Stimulated activated naive B cell treated with anti-CD40 and anti-IgM and Interleukin-4, amounts not matched to agents 10 μg/mL and 1 μg/mL and 100 μg/mL, for 72 hours (primary cell): ENCODE results near the gene FRY.

Experiments used
- ATAC-seq, 2 donors: fragments of 150-1000 bp; cut with Tn5 transposase; replicated peaks; 2 replicates each; pipeline ENCODE4 v1.10.0; 2021; ENCODE audit warnings: moderate library complexity in 1 of 2
- DNase-seq: peaks from one replicate; pipeline ENCODE4 v3.0.0; 2021
- H3K27ac Mint-ChIP-seq: one replicate; pipeline ENCODE4 v1.8.0; 2022; ENCODE audit warnings: mild to moderate bottlenecking, mixed read lengths
- H3K27me3 Mint-ChIP-seq, 2 donors: one replicate each; pipeline ENCODE4 v1.8.0; 2022; ENCODE audit warnings: mixed read lengths in 2 of 2
- H3K36me3 Mint-ChIP-seq, 2 donors: one replicate each; pipeline ENCODE4 v1.8.0; 2022; ENCODE audit warnings: mixed read lengths in 2 of 2, mild to moderate bottlenecking in 1 of 2
- H3K4me1 Mint-ChIP-seq, 2 donors: one replicate each; pipeline ENCODE4 v1.8.0; 2022; ENCODE audit warnings: mixed read lengths in 2 of 2, mild to moderate bottlenecking in 1 of 2
- H3K4me3 Mint-ChIP-seq, 2 donors: one replicate each; pipeline ENCODE4 v1.8.0; 2022; ENCODE audit warnings: mild to moderate bottlenecking in 2 of 2, mixed read lengths in 2 of 2, moderate library complexity in 1 of 2
- H3K9me3 Mint-ChIP-seq, 2 donors: one replicate each; pipeline ENCODE4 v1.8.0; 2022; ENCODE audit warnings: mixed read lengths in 2 of 2, mild to moderate bottlenecking in 1 of 2

FRY gene

GRCh38 chr13:32179708-32180107 lies 148.1 kb downstream of the FRY start:
- peaks cover 0 to 3% of the 10 kb centered on the region in 2 donors for H3K36me3 Mint-ChIP-seq
- no peaks in the 10 kb centered on the region for H3K4me1 Mint-ChIP-seq
- no peaks in the 10 kb centered on the region for H3K9me3 Mint-ChIP-seq
- no peak overlapping the region for H3K4me3 Mint-ChIP-seq
- no peak overlapping the region for H3K27ac Mint-ChIP-seq
- DNase-seq, result no peak
- ATAC-seq, result no peak
- H3K27me3 Mint-ChIP-seq, result no peaks in the 10 kb centered on the region

DNA sequence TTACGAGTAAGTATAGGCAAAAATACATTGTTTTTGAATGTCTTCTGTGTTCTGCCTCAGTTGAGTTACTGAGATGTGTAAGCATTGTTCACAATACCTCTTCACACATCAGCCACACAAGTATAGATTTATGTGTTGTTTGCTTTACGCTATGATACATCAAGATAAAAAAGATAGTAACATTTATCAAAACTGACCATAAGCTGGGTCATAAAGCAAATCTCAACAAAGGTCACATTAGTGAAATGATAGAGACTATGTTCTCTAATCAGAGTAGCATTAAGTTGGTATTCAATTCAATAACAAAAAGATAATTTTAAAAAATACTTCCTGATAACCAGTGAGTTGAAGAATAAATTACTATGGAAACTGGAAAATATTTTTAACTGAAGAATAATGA lies 156.1 kb downstream of the FRY start:
- Mint-ChIP-seq H3K27me3 (no peaks in the 10 kb centered on the region), H3K4me3 (no peak overlapping the region), H3K27ac (no peak overlapping the region), H3K4me1 (no peaks in the 10 kb centered on the region), H3K36me3 (peaks cover 0 to under 1% of the 10 kb centered on the region in 2 donors), H3K9me3 (no peaks in the 10 kb centered on the region)
- ATAC-seq, result no peak
- DNase-seq, result no peak

GRCh38 chr13:32191452-32191998 lies 160.0 kb downstream of the FRY start:
- ATAC-seq, result no peak
- H3K27ac Mint-ChIP-seq, result no peak overlapping the region
- no peaks in the 10 kb centered on the region for H3K9me3 Mint-ChIP-seq
- no peaks in the 10 kb centered on the region for H3K27me3 Mint-ChIP-seq
- no peaks in the 10 kb centered on the region for H3K4me1 Mint-ChIP-seq
- H3K36me3 Mint-ChIP-seq, result no peaks in the 10 kb centered on the region
- no peak for DNase-seq
- H3K4me3 Mint-ChIP-seq, result no peak overlapping the region

- Mint-ChIP-seq H3K4me3 (no peak overlapping the region), H3K9me3 (no peaks in the 10 kb centered on the region), H3K4me1 (no peaks in the 10 kb centered on the region), H3K27ac (no peak overlapping the region), H3K27me3 (no peaks in the 10 kb centered on the region), H3K36me3 (no peaks in the 10 kb centered on the region)
- DNase-seq (no peak), ATAC-seq (no peak)
These were observed 164.1 kb downstream of the FRY start for GRCh38 chr13:32195713-32196112.

DNA sequence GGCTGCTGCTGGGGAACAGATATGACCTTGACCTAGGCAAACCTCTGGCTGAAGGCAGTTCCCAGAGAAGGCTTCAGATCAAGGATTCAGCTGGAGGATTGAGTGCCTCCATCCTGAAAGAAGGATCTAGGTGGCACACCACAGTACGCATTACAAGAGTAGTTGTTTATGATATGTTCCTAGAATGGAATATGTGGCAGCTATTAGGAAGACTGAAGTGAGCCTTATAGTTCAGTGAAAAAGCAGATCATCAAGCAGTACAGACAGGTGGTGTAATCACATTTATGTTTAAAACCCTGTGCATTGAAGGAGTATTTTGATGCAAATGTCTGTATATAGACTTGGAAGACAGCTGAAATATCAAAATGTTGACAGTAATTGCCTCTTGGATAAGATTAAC lies 167.6 kb downstream of the FRY start:
- Mint-ChIP-seq H3K9me3 (no peaks in the 10 kb centered on the region), H3K27me3 (no peaks in the 10 kb centered on the region), H3K4me1 (no peaks in the 10 kb centered on the region), H3K4me3 (no peak overlapping the region), H3K36me3 (no peaks in the 10 kb centered on the region), H3K27ac (no peak overlapping the region)
- no peak for DNase-seq
- no peak for ATAC-seq

DNA sequence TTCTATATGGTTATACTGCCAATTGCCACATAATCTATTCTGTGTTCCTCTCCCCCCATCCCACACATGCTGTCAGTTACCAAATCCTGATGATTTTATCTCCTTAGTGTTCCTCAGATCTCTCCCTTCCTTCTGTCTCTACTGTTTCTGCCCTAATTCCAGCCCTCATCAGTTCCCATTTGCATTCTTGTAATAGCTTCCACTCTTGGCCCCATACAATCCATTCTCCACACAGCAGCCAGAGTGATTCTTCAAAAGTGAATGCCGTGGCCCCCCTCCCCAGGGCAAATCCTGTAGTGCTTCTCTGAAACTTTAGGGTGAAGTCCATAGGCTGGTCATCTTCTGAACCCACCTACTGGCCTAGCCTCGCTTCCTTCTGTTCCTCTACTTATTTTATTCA lies 169.2 kb downstream of the FRY start:
- no peak overlapping the region for H3K27ac Mint-ChIP-seq

GRCh38 chr13:32201809-32202208 lies 170.2 kb downstream of the FRY start:
- no peaks in the 10 kb centered on the region for H3K36me3 Mint-ChIP-seq
- DNase-seq (no peak), ATAC-seq (no peak)
- H3K4me3 Mint-ChIP-seq, result no peak overlapping the region
- no peaks in the 10 kb centered on the region for H3K9me3 Mint-ChIP-seq
- no peaks in the 10 kb centered on the region for H3K27me3 Mint-ChIP-seq
- H3K4me1 Mint-ChIP-seq, result peaks cover 0 to 2% of the 10 kb centered on the region in 2 donors
- no peak overlapping the region for H3K27ac Mint-ChIP-seq

More for the DNA sequence above, 169.2 kb downstream of the FRY start:
- no peaks in the 10 kb centered on the region for H3K27me3 Mint-ChIP-seq
- H3K36me3 Mint-ChIP-seq, result no peaks in the 10 kb centered on the region
- no peaks in the 10 kb centered on the region for H3K4me1 Mint-ChIP-seq
- H3K4me3 Mint-ChIP-seq, result no peak overlapping the region
- ATAC-seq (no peak), DNase-seq (no peak)
- no peaks in the 10 kb centered on the region for H3K9me3 Mint-ChIP-seq

GRCh38 chr13:32202268-32202667 lies 170.7 kb downstream of the FRY start:
- H3K27me3 Mint-ChIP-seq, result no peaks in the 10 kb centered on the region

DNA sequence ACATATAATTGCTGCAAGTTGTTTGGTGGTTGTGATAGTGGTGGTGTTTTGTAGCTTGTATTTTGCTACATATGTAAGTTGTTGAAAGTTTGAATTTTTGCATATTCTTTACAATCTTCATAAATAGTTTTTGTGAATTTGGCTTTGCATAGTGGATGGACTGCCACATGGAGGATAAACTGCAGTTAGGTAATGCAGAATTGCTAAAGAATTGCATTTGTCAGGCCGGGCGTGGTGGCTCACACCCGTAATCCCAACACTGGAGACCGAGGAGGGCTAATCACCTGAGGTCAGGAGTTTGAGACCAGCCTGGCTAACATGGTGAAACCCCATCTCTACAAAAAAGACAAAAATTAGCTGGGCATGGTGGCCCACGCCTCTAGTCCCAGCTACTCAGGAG lies 171.6 kb downstream of the FRY start:
- no peak overlapping the region for H3K4me3 Mint-ChIP-seq
- no peaks in the 10 kb centered on the region for H3K36me3 Mint-ChIP-seq

More at GRCh38 chr13:32202268-32202667, 170.7 kb downstream of the FRY start:
- no peak overlapping the region for H3K27ac Mint-ChIP-seq
- DNase-seq, result no peak
- no peak for ATAC-seq
- H3K4me1 Mint-ChIP-seq, result peaks cover 0 to 2% of the 10 kb centered on the region in 2 donors
- H3K9me3 Mint-ChIP-seq, result no peaks in the 10 kb centered on the region
- no peak overlapping the region for H3K4me3 Mint-ChIP-seq
- no peaks in the 10 kb centered on the region for H3K36me3 Mint-ChIP-seq

GRCh38 chr13:32203736-32204135 lies 172.2 kb downstream of the FRY start:
- Mint-ChIP-seq H3K4me3 (no peak overlapping the region), H3K27ac (no peak overlapping the region), H3K27me3 (no peaks in the 10 kb centered on the region), H3K36me3 (no peaks in the 10 kb centered on the region), H3K4me1 (peaks cover 0 to 2% of the 10 kb centered on the region in 2 donors), H3K9me3 (no peaks in the 10 kb centered on the region)
- DNase-seq, result no peak
- ATAC-seq, result no peak

More for the DNA sequence above, 171.6 kb downstream of the FRY start:
- Mint-ChIP-seq H3K27me3 (no peaks in the 10 kb centered on the region), H3K27ac (no peak overlapping the region), H3K4me1 (peaks cover 0 to 2% of the 10 kb centered on the region in 2 donors), H3K9me3 (no peaks in the 10 kb centered on the region)
- DNase-seq, result no peak
- ATAC-seq, result no peak

- H3K27me3 Mint-ChIP-seq, result no peaks in the 10 kb centered on the region
- H3K36me3 Mint-ChIP-seq, result no peaks in the 10 kb centered on the region
- peaks cover 0 to 2% of the 10 kb centered on the region in 2 donors for H3K4me1 Mint-ChIP-seq
- H3K27ac Mint-ChIP-seq, result no peak overlapping the region
- ATAC-seq, result no peak
- no peaks in the 10 kb centered on the region for H3K9me3 Mint-ChIP-seq
- H3K4me3 Mint-ChIP-seq, result no peak overlapping the region
- no peak for DNase-seq
These were observed 174.0 kb downstream of the FRY start for GRCh38 chr13:32205431-32206096.

- Mint-ChIP-seq H3K4me1 (peaks cover 0 to 2% of the 10 kb centered on the region in 2 donors), H3K4me3 (no peak overlapping the region), H3K36me3 (no peaks in the 10 kb centered on the region), H3K27me3 (no peaks in the 10 kb centered on the region), H3K9me3 (no peaks in the 10 kb centered on the region), H3K27ac (no peak overlapping the region)
- ATAC-seq (no peak), DNase-seq (no peak)
These were observed 174.6 kb downstream of the FRY start for GRCh38 chr13:32206097-32206740.

- DNase-seq, result no peak
- H3K27me3 Mint-ChIP-seq, result no peaks in the 10 kb centered on the region
- no peak overlapping the region for H3K4me3 Mint-ChIP-seq
- no peaks in the 10 kb centered on the region for H3K9me3 Mint-ChIP-seq
- H3K27ac Mint-ChIP-seq, result no peak overlapping the region
- no peaks in the 10 kb centered on the region for H3K36me3 Mint-ChIP-seq
- peaks cover 0 to 2% of the 10 kb centered on the region in 2 donors for H3K4me1 Mint-ChIP-seq
- no peak for ATAC-seq
These were observed 177.3 kb downstream of the FRY start for GRCh38 chr13:32208860-32209259.

- no peak overlapping the region for H3K4me3 Mint-ChIP-seq
- H3K27ac Mint-ChIP-seq, result no peak overlapping the region
- H3K27me3 Mint-ChIP-seq, result no peaks in the 10 kb centered on the region
- no peaks in the 10 kb centered on the region for H3K36me3 Mint-ChIP-seq
- H3K4me1 Mint-ChIP-seq, result peaks cover 0 to 2% of the 10 kb centered on the region in 2 donors
- ATAC-seq, result no peak
- H3K9me3 Mint-ChIP-seq, result no peaks in the 10 kb centered on the region
- no peak for DNase-seq
These were observed 178.1 kb downstream of the FRY start for GRCh38 chr13:32209652-32210051.

DNA sequence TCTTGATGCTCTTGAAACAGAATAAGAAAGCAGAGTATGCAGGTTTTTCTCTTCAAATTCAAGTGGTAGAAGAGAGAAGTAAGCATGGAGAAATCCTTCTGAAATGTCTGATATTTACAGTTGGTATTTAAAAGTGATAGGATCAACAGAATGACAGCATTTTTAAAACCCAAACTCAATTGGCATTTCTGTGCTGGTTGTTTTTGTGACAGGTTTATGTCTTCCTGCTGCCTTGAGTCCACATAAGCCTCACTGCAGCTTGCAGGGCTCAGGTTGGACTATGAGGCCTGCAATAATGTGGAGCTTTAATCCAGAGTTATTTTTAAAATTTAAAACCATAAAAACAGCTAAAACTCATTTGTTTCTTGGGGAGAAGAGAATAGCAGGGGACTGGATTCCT lies 178.5 kb downstream of the FRY start:
- no peak overlapping the region for H3K27ac Mint-ChIP-seq
- peaks cover 0 to 2% of the 10 kb centered on the region in 2 donors for H3K4me1 Mint-ChIP-seq
- ATAC-seq (no peak), DNase-seq (no peak)
- no peak overlapping the region for H3K4me3 Mint-ChIP-seq
- H3K36me3 Mint-ChIP-seq, result no peaks in the 10 kb centered on the region
- no peaks in the 10 kb centered on the region for H3K9me3 Mint-ChIP-seq
- no peaks in the 10 kb centered on the region for H3K27me3 Mint-ChIP-seq
